Liver (tissue), 9 donors: ENCODE measurements around the gene STK24. TPM values are rescaled to one million over a fixed set of nuclear protein-coding genes. Genes with fewer than 3 reads are reported as not detected.

ENCODE experiments used
- DNase-seq: peaks from one replicate; pipeline ENCODE4 v3.0.0-alpha.2; 2017; ENCODE audit warnings: low spot score
- H3K27ac ChIP-seq, 2 donors: one replicate each; pipeline ENCODE4 v1.7.0; 2013; ENCODE audit warnings: inconsistent platforms in 2 of 2, low read length in 2 of 2, control low read depth in 1 of 2, low read depth in 1 of 2, mild to moderate bottlenecking in 1 of 2
- H3K27me3 ChIP-seq, 4 donors: one replicate each; pipeline versions ENCODE4 v1.6.1 to v1.7.0; 2013; ENCODE audit warnings: low read length in 3 of 4, inconsistent platforms in 1 of 4, mild to moderate bottlenecking in 1 of 4, moderate library complexity in 1 of 4; ENCODE audit not compliant: control insufficient read depth in 4 of 4, insufficient read depth in 4 of 4
- H3K36me3 ChIP-seq, 4 donors: one replicate each; pipeline versions ENCODE4 v1.6.1 to v1.7.0; 2013; ENCODE audit warnings: low read length in 3 of 4, mild to moderate bottlenecking in 3 of 4, low read depth in 1 of 4, moderate library complexity in 1 of 4; ENCODE audit not compliant: control insufficient read depth in 4 of 4, insufficient read depth in 3 of 4
- H3K4me1 ChIP-seq, 4 donors: one replicate each; pipeline versions ENCODE4 v1.6.1 to v1.7.0; 2013; ENCODE audit warnings: low read length in 3 of 4, mild to moderate bottlenecking in 3 of 4, moderate library complexity in 1 of 4; ENCODE audit not compliant: control insufficient read depth in 4 of 4, insufficient read depth in 4 of 4
- H3K4me3 ChIP-seq, 3 donors: one replicate each; pipeline versions ENCODE4 v1.6.1 to v1.7.0; 2013; ENCODE audit warnings: low read length in 3 of 3, control low read depth in 1 of 3, low read depth in 1 of 3, mild to moderate bottlenecking in 1 of 3
- H3K9ac ChIP-seq, 2 donors: one replicate each; pipeline ENCODE4 v1.7.0; 2013; ENCODE audit warnings: low read length in 2 of 2, mild to moderate bottlenecking in 2 of 2, moderate library complexity in 2 of 2, control low read depth in 1 of 2, low read depth in 1 of 2
- H3K9me3 ChIP-seq, 4 donors: one replicate each; pipeline versions ENCODE4 v1.6.1 to v1.7.0; 2013; ENCODE audit warnings: low read length in 3 of 4; ENCODE audit not compliant: control insufficient read depth in 4 of 4
- EGR1 ChIP-seq, 2 donors: IDR thresholded peaks; 2 replicates each; pipeline ENCODE4 v1.6.1; 2016 to 2018; ENCODE audit warnings: antibody characterized with exemption in 2 of 2, low read depth in 2 of 2
- FOXA1 ChIP-seq: IDR thresholded peaks from 2 replicates; pipeline ENCODE4 v1.6.1; 2016; ENCODE audit warnings: antibody characterized with exemption
- FOXA2 ChIP-seq: IDR thresholded peaks from 2 replicates; pipeline ENCODE4 v1.6.1; 2016; ENCODE audit warnings: antibody characterized with exemption
- GABPA ChIP-seq, 2 donors: IDR thresholded peaks in 1 of 2; conservative IDR thresholded peaks in 1 of 2; 2 replicates each; pipeline ENCODE4 v1.6.1; 2016; ENCODE audit warnings: antibody characterized with exemption in 2 of 2, mild to moderate bottlenecking in 1 of 2, moderate library complexity in 1 of 2
- HNF4A ChIP-seq, 2 donors: conservative IDR thresholded peaks; 2 replicates each; pipeline ENCODE4 v1.6.1; 2016; ENCODE audit warnings: antibody characterized with exemption in 2 of 2, mild to moderate bottlenecking in 2 of 2
- HNF4G ChIP-seq: IDR thresholded peaks from 2 replicates; pipeline ENCODE4 v1.6.1; 2016; ENCODE audit warnings: antibody characterized with exemption
- JUND ChIP-seq, 2 donors: IDR thresholded peaks; 2 replicates each; pipeline ENCODE4 v1.6.1; 2016; ENCODE audit warnings: antibody characterized with exemption in 2 of 2
- NR2F2 ChIP-seq: IDR thresholded peaks from 2 replicates; pipeline ENCODE4 v1.6.1; 2016; ENCODE audit warnings: antibody characterized with exemption
- RAD21 ChIP-seq, 2 donors: IDR thresholded peaks; 2 replicates each; pipeline ENCODE4 v1.6.1; 2016; ENCODE audit warnings: antibody characterized with exemption in 2 of 2, mild to moderate bottlenecking in 2 of 2
- REST ChIP-seq: IDR thresholded peaks from 2 replicates; pipeline ENCODE4 v1.6.1; 2016; ENCODE audit warnings: antibody characterized with exemption, mild to moderate bottlenecking
- RXRA ChIP-seq, 2 donors: IDR thresholded peaks; 2 replicates each; pipeline ENCODE4 v1.6.1; 2017 to 2018; ENCODE audit warnings: antibody characterized with exemption in 2 of 2, mild to moderate bottlenecking in 1 of 2
- SP1 ChIP-seq: IDR thresholded peaks from 2 replicates; pipeline ENCODE4 v1.6.1; 2018; ENCODE audit warnings: antibody characterized with exemption, mild to moderate bottlenecking
- TAF1 ChIP-seq: conservative IDR thresholded peaks from 2 replicates; pipeline ENCODE4 v1.6.1; 2016; ENCODE audit warnings: antibody characterized with exemption, mild to moderate bottlenecking
- YY1 ChIP-seq: IDR thresholded peaks from 2 replicates; pipeline ENCODE4 v1.6.1; 2016; ENCODE audit warnings: antibody characterized with exemption, mild to moderate bottlenecking
- WGBS: extraction: QIAGEN DNeasy Blood & Tissue Kit; methylation state at CpG from one replicate; pipeline ENCODE4 v1.1.7; 2013; 5-methylcytosine and 5-hydroxymethylcytosine counted together
- polyA plus RNA-seq, 2 donors: library from polyadenylated mRNA; stranded (reverse) in 1 of 2; unstranded in 1 of 2; fragments of 200-250 nt in 1 of 2; fragments of >200 nt in 1 of 2; fragmentation: Nextera tagmentation in 1 of 2; extraction: Ambion mirVana in 1 of 2; gene quantifications; one replicate each; pipeline versions ENCODE4 v1.2.1 to v1.2.3, GENCODE V29; 2013 to 2015
- total RNA-seq, 2 donors: library from RNA; depleted of rRNA; stranded (reverse); fragments of >200 nt; gene quantifications; one replicate each; pipeline ENCODE4 v1.2.3, GENCODE V29; 2014
- TF ChIP-seq, protein P1 (sequence below): IDR thresholded peaks from 2 replicates; pipeline ENCODE4 v1.6.1; 2016; ENCODE audit warnings: antibody characterized with exemption
- TF ChIP-seq, protein P2 (sequence below): IDR thresholded peaks from 2 replicates; pipeline ENCODE4 v1.6.1; 2016; ENCODE audit warnings: antibody characterized with exemption
- TF ChIP-seq, protein P3 (sequence below): fragments of 150-350 bp; IDR thresholded peaks from 2 replicates; pipeline ENCODE4 v1.5.1; 2017; ENCODE audit warnings: improper control_type of control experiment, low read depth, low read length; ENCODE audit not compliant: missing input control
- TF ChIP-seq, protein P4 (sequence below): IDR thresholded peaks from 2 replicates; pipeline ENCODE4 v1.6.1; 2016; ENCODE audit warnings: antibody characterized with exemption
- donor health status: healthy.
- donor health status: healthy.
- donor health status: healthy.
- donor health status: healthy.
- donor health status: healthy.

The STK24 gene
- total and polyA plus RNA-seq, 4 donors: 6.4 to 43.3 (median 14.9) TPM

GRCh38 chr13:98495627-98496478 is 81.1 kb downstream of the STK24 start:
- TF ChIP-seq HNF4G (no peak), SP1 (no peak), REST (no peak), EGR1 (IDR thresholded peaks at IDR 0.05; ENCODE audit: low read depth in 2 of 2) (no peak), FOXA2 (no peak), HNF4A (conservative IDR thresholded peaks at IDR 0.05) (peak in 1 of 2 donors; percentile 45), RXRA (IDR thresholded peaks at IDR 0.05) (peak in 1 of 2 donors; percentile 33), NR2F2 (no peak), TAF1 (no peak), RAD21 (IDR thresholded peaks at IDR 0.05) (peak in 1 of 2 donors; percentile 9), GABPA (IDR thresholded peaks at IDR 0.05 in 1 of 2, conservative IDR thresholded peaks at IDR 0.05 in 1 of 2) (no peak), JUND (IDR thresholded peaks at IDR 0.05) (no peak), FOXA1 (no peak), YY1 (peak; percentile 16)
- TF ChIP-seq, protein P1, sequence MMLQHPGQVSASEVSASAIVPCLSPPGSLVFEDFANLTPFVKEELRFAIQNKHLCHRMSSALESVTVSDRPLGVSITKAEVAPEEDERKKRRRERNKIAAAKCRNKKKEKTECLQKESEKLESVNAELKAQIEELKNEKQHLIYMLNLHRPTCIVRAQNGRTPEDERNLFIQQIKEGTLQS: no peak
- TF ChIP-seq, protein P2, sequence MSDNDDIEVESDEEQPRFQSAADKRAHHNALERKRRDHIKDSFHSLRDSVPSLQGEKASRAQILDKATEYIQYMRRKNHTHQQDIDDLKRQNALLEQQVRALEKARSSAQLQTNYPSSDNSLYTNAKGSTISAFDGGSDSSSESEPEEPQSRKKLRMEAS: peak; percentile 19
- TF ChIP-seq, protein P3, sequence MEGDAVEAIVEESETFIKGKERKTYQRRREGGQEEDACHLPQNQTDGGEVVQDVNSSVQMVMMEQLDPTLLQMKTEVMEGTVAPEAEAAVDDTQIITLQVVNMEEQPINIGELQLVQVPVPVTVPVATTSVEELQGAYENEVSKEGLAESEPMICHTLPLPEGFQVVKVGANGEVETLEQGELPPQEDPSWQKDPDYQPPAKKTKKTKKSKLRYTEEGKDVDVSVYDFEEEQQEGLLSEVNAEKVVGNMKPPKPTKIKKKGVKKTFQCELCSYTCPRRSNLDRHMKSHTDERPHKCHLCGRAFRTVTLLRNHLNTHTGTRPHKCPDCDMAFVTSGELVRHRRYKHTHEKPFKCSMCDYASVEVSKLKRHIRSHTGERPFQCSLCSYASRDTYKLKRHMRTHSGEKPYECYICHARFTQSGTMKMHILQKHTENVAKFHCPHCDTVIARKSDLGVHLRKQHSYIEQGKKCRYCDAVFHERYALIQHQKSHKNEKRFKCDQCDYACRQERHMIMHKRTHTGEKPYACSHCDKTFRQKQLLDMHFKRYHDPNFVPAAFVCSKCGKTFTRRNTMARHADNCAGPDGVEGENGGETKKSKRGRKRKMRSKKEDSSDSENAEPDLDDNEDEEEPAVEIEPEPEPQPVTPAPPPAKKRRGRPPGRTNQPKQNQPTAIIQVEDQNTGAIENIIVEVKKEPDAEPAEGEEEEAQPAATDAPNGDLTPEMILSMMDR: no peak
- TF ChIP-seq, protein P4, sequence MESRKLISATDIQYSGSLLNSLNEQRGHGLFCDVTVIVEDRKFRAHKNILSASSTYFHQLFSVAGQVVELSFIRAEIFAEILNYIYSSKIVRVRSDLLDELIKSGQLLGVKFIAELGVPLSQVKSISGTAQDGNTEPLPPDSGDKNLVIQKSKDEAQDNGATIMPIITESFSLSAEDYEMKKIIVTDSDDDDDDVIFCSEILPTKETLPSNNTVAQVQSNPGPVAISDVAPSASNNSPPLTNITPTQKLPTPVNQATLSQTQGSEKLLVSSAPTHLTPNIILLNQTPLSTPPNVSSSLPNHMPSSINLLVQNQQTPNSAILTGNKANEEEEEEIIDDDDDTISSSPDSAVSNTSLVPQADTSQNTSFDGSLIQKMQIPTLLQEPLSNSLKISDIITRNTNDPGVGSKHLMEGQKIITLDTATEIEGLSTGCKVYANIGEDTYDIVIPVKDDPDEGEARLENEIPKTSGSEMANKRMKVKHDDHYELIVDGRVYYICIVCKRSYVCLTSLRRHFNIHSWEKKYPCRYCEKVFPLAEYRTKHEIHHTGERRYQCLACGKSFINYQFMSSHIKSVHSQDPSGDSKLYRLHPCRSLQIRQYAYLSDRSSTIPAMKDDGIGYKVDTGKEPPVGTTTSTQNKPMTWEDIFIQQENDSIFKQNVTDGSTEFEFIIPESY: no peak

More at GRCh38 chr13:98495627-98496478, 81.1 kb downstream of the STK24 start:
- no peak for DNase-seq
- 44% methylated on average over 15 of the region's 15 CpGs for WGBS
- no peak overlapping the region for H3K4me3 ChIP-seq
- peaks cover 16 to 35% (median 22%) of the 10 kb centered on the region in 4 donors for H3K4me1 ChIP-seq
- peaks cover 0 to 2% (median 0%) of the 10 kb centered on the region in 4 donors for H3K36me3 ChIP-seq
- no peak overlapping the region for H3K9ac ChIP-seq
- H3K27ac ChIP-seq: peak overlapping the region; percentile 27 to 66
- H3K27me3 ChIP-seq: no peaks in the 10 kb centered on the region
- no peaks in the 10 kb centered on the region for H3K9me3 ChIP-seq
